ENCODE measurements around the gene SMIM35.

GRCh38 chr11:117961896-117962295 lies 124.9 kb downstream of the SMIM35 start:
- TF ChIP-seq POLR2AphosphoS5 (IDR thresholded peaks at IDR 0.05; ENCODE audit: insufficient read depth, low read depth, low read length) (no peak), POLR2A (IDR thresholded peaks at IDR 0.05; ENCODE audit: low read depth, low read length) (no peak), CTCF (IDR thresholded peaks at IDR 0.05; ENCODE audit: extremely low read depth in 1 of 2, insufficient read depth in 1 of 2, low read depth in 1 of 2, low read length in 2 of 2) (no peak), EZH2 (IDR thresholded peaks at IDR 0.05; ENCODE audit: borderline replicate concordance, low read depth, low read length, severe bottlenecking) (no peak), GATA2 (IDR thresholded peaks at IDR 0.05; ENCODE audit: insufficient read depth, insufficient read length, low read depth, low read length) (no peak), FOS (IDR thresholded peaks at IDR 0.05; ENCODE audit: borderline replicate concordance, insufficient read depth, low read length) (no peak)
- TF ChIP-seq, protein P1, sequence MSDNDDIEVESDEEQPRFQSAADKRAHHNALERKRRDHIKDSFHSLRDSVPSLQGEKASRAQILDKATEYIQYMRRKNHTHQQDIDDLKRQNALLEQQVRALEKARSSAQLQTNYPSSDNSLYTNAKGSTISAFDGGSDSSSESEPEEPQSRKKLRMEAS (IDR thresholded peaks at IDR 0.05; ENCODE audit: insufficient read depth, insufficient read length), result no peak

Measured in endothelial cell of umbilical vein (primary cell).